Peyer's patch (tissue), 4 donors: Measurements from ENCODE around the gene TBCD.

ENCODE experiments used
- POLR2A ChIP-seq, 2 donors: fragments of 450-650 bp; IDR thresholded peaks; one replicate each; pipeline ENCODE4 v1.5.1; 2017; ENCODE audit warnings: antibody characterized with exemption in 2 of 2, mild to moderate bottlenecking in 2 of 2, moderate library complexity in 2 of 2
- TF ChIP-seq, protein P1 (sequence below), 6 experiments: fragments of 450-650 bp in 4 of 6; fragments of 200-600 bp in 2 of 6; sonication (generic) in 1 of 6; IDR thresholded peaks; one replicate each; pipeline ENCODE4 v1.5.1; 2017 to 2019; ENCODE audit warnings: antibody characterized with exemption in 6 of 6, mild to moderate bottlenecking in 3 of 6, moderate library complexity in 1 of 6

- TF ChIP-seq POLR2A (IDR thresholded peaks at IDR 0.05) = no peak
- TF ChIP-seq, protein P1, sequence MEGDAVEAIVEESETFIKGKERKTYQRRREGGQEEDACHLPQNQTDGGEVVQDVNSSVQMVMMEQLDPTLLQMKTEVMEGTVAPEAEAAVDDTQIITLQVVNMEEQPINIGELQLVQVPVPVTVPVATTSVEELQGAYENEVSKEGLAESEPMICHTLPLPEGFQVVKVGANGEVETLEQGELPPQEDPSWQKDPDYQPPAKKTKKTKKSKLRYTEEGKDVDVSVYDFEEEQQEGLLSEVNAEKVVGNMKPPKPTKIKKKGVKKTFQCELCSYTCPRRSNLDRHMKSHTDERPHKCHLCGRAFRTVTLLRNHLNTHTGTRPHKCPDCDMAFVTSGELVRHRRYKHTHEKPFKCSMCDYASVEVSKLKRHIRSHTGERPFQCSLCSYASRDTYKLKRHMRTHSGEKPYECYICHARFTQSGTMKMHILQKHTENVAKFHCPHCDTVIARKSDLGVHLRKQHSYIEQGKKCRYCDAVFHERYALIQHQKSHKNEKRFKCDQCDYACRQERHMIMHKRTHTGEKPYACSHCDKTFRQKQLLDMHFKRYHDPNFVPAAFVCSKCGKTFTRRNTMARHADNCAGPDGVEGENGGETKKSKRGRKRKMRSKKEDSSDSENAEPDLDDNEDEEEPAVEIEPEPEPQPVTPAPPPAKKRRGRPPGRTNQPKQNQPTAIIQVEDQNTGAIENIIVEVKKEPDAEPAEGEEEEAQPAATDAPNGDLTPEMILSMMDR (IDR thresholded peaks at IDR 0.05) = no peak
Measured at GRCh38 chr17:82807101-82807500, 55.2 kb downstream of the TBCD start.
